ENCODE measurements around the gene INPP5A.

Gene INPP5A

GRCh38 chr10:132535065-132535651 is 2.4 kb upstream of the INPP5A start:
- DNase-seq (ENCODE audit: low read depth), result no peak
- H3K4me3 ChIP-seq (ENCODE audit: low read depth, low read length), result no peak overlapping the region
- no peak for TF ChIP-seq CTCF (IDR thresholded peaks at IDR 0.05; ENCODE audit: low read depth, low read length, missing control alignments)

GRCh38 chr10:132536241-132536876 is 1.2 kb upstream of the INPP5A start:
- peak overlapping the region; percentile 68 for H3K4me3 ChIP-seq (ENCODE audit: low read depth, low read length)
- no peak for TF ChIP-seq CTCF (IDR thresholded peaks at IDR 0.05; ENCODE audit: low read depth, low read length, missing control alignments)
- DNase-seq (ENCODE audit: low read depth), result no peak

- peak overlapping the region; percentile 68 for H3K4me3 ChIP-seq (ENCODE audit: low read depth, low read length)
- TF ChIP-seq CTCF (IDR thresholded peaks at IDR 0.05; ENCODE audit: low read depth, low read length, missing control alignments), result no peak
- peak; percentile 85 for DNase-seq (ENCODE audit: low read depth)
Measured at GRCh38 chr10:132536877-132537683, 507 bp upstream of the INPP5A start.

GRCh38 chr10:132538031-132538789 is 623 bp downstream of the INPP5A start:
- H3K4me3 ChIP-seq (ENCODE audit: low read depth, low read length), result peak overlapping the region; percentile 70
- no peak for TF ChIP-seq CTCF (IDR thresholded peaks at IDR 0.05; ENCODE audit: low read depth, low read length, missing control alignments)
- DNase-seq (ENCODE audit: low read depth), result no peak

GRCh38 chr10:132538790-132539421 is 1.3 kb downstream of the INPP5A start:
- no peak for DNase-seq (ENCODE audit: low read depth)
- no peak for TF ChIP-seq CTCF (IDR thresholded peaks at IDR 0.05; ENCODE audit: low read depth, low read length, missing control alignments)
- H3K4me3 ChIP-seq (ENCODE audit: low read depth, low read length), result peak overlapping the region; percentile 70

GRCh38 chr10:132539431-132539839 is 1.8 kb downstream of the INPP5A start:
- no peak overlapping the region for H3K4me3 ChIP-seq (ENCODE audit: low read depth, low read length)
- no peak for DNase-seq (ENCODE audit: low read depth)
- TF ChIP-seq CTCF (IDR thresholded peaks at IDR 0.05; ENCODE audit: low read depth, low read length, missing control alignments), result no peak

Measured in GM12864 (cell line).